B cell (primary cell): ENCODE measurements around the gene UNC5C. TPM values are rescaled to one million over a fixed set of nuclear protein-coding genes. Genes with fewer than 3 reads are reported as not detected.

ENCODE experiments used
- ATAC-seq: fragments of 200-7000 bp; cut with Tn5 transposase; one replicate; pipeline ENCODE4 v1.10.0; 2021; ENCODE audit warnings: low read depth, mild to moderate bottlenecking, moderate number of reproducible peaks, moderate library complexity
- CTCF ChIA-PET: fragments of 350-600 bp; sonication (Branson Sonifier 250); formaldehyde crosslinking; loops from one replicate; lab custom pipeline; 2021; ENCODE audit warnings: antibody characterized with exemption, inconsistent platforms; lab: Charles Lee
- POLR2A ChIA-PET: fragments of 350-600 bp; sonication (Branson Sonifier 250); formaldehyde crosslinking; loops from one replicate; lab custom pipeline; 2021; ENCODE audit warnings: antibody characterized with exemption; lab: Charles Lee
- DNase-seq: peaks from one replicate; pipeline ENCODE4 v3.0.0; 2013
- H2AFZ ChIP-seq: 2 replicates; pipeline ENCODE4 v1.6.1; 2012; ENCODE audit warnings: mild to moderate bottlenecking, low read depth, low read length; ENCODE audit not compliant: insufficient read depth, poor library complexity, severe bottlenecking
- H3K27ac ChIP-seq, 2 donors: 1 replicate in 1 of 2; 2 replicates in 1 of 2; pipeline ENCODE4 v1.5.1; 2012 to 2013; ENCODE audit warnings: low read length in 2 of 2, mild to moderate bottlenecking in 2 of 2, moderate library complexity in 1 of 2
- H3K27me3 ChIP-seq, 4 experiments: fragments of 200-600 bp in 1 of 4; sonication (generic) in 1 of 4; replicated peaks in 1 of 4; 1 replicate in 2 of 4; 2 replicates in 2 of 4; pipeline versions ENCODE4 v1.6.1 to v1.7.0; 2013 to 2016; ENCODE audit warnings: low read length in 3 of 4, mild to moderate bottlenecking in 2 of 4, mixed read lengths in 1 of 4, moderate library complexity in 1 of 4; ENCODE audit not compliant: insufficient read depth in 4 of 4, control insufficient read depth in 3 of 4; ENCODE audit errors: control extremely low read depth in 1 of 4
- H3K36me3 ChIP-seq, 2 experiments: replicated peaks in 1 of 2; 1 replicate in 1 of 2; 2 replicates in 1 of 2; pipeline versions ENCODE4 v1.6.1 to v1.7.1; 2013; ENCODE audit warnings: low read length in 1 of 2; ENCODE audit not compliant: insufficient read depth in 2 of 2, control insufficient read depth in 1 of 2; ENCODE audit errors: control extremely low read depth in 1 of 2, extremely low read depth in 1 of 2
- H3K4me1 ChIP-seq, 2 donors: fragments of 200-600 bp in 1 of 2; sonication (generic) in 1 of 2; 1 replicate in 1 of 2; 2 replicates in 1 of 2; pipeline versions ENCODE4 v1.5.1 to v1.6.1; 2013 to 2017; ENCODE audit warnings: low read length in 2 of 2; ENCODE audit not compliant: control insufficient read depth in 2 of 2, insufficient read depth in 2 of 2
- H3K4me2 ChIP-seq: replicated peaks from 2 replicates; pipeline ENCODE3; 2012; ENCODE audit warnings: mild to moderate bottlenecking, low read depth, low read length; ENCODE audit not compliant: poor library complexity, severe bottlenecking
- H3K4me3 ChIP-seq, 5 experiments: fragments of 200-600 bp in 1 of 5; sonication (generic) in 1 of 5; 1 replicate in 3 of 5; 2 replicates in 2 of 5; pipeline versions ENCODE4 v1.5.1 to v1.7.0; 2011 to 2016; ENCODE audit warnings: low read length in 4 of 5, mild to moderate bottlenecking in 4 of 5, low read depth in 2 of 5, control low read depth in 1 of 5, moderate library complexity in 1 of 5; ENCODE audit not compliant: insufficient read depth in 1 of 5; ENCODE audit errors: control extremely low read depth in 1 of 5, extremely low read depth in 1 of 5
- H3K79me2 ChIP-seq: fragments of 200-600 bp; sonication (generic); one replicate; pipeline ENCODE4 v1.6.0; 2016; ENCODE audit warnings: low read length; ENCODE audit not compliant: control insufficient read depth, insufficient read depth
- H3K9ac ChIP-seq: fragments of 200-600 bp; sonication (generic); 2 replicates; pipeline ENCODE4 v1.6.1; 2017; ENCODE audit warnings: mild to moderate bottlenecking, low read length, moderate library complexity
- H3K9me3 ChIP-seq, 3 donors: one replicate each; pipeline versions ENCODE4 v1.6.1 to v1.7.1; 2013; ENCODE audit warnings: low read length in 2 of 3; ENCODE audit not compliant: control insufficient read depth in 2 of 3, insufficient read depth in 1 of 3; ENCODE audit errors: control extremely low read depth in 1 of 3
- H4K20me1 ChIP-seq: 2 replicates; pipeline ENCODE4 v1.6.0; 2012; ENCODE audit warnings: mild to moderate bottlenecking, low read length; ENCODE audit not compliant: insufficient read depth, control insufficient read depth, poor library complexity, severe bottlenecking
- H3K27ac Mint-ChIP-seq: one replicate; pipeline ENCODE4 v1.8.0; 2021; ENCODE audit warnings: mixed read lengths
- H3K27me3 Mint-ChIP-seq: one replicate; pipeline ENCODE4 v1.8.0; 2021; ENCODE audit warnings: mixed read lengths
- H3K4me1 Mint-ChIP-seq: one replicate; pipeline ENCODE4 v1.8.0; 2021; ENCODE audit warnings: mixed read lengths
- H3K4me3 Mint-ChIP-seq: one replicate; pipeline ENCODE4 v1.8.0; 2021; ENCODE audit warnings: mixed read lengths
- H3K9me3 Mint-ChIP-seq: one replicate; pipeline ENCODE4 v1.8.0; 2022; ENCODE audit warnings: mixed read lengths; ENCODE audit not compliant: insufficient read depth
- EZH2 ChIP-seq: IDR thresholded peaks from 2 replicates; pipeline ENCODE4 v1.6.1; 2012; ENCODE audit warnings: borderline replicate concordance, low read depth, mild to moderate bottlenecking, moderate library complexity, low read length; ENCODE audit not compliant: insufficient read depth, poor library complexity, severe bottlenecking
- WGBS: methylation state at CpG from one replicate; pipeline ENCODE4 v1.1.5; 2013; ENCODE audit warnings: missing lambda C conversion rate; ENCODE audit not compliant: insufficient coverage; 5-methylcytosine and 5-hydroxymethylcytosine counted together
- intact Hi-C: fragments of 100-400 bp; cut with micrococcal nuclease; formaldehyde crosslinking; loops from one replicate; pipeline ENCODE4 v1.10.0; 2022
- polyA plus RNA-seq: library from polyadenylated mRNA; depleted of rRNA; stranded (reverse); fragments of >200 nt; gene quantifications from 2 replicates; pipeline ENCODE4 v1.2.3, GENCODE V29; 2012
- total RNA-seq, 2 donors: library from RNA; stranded (reverse); fragments of 120-200 nt in 1 of 2; gene quantifications; 1 replicate in 1 of 2; 2 replicates in 1 of 2; pipeline versions ENCODE4 v1.2.3 to v1.2.4, GENCODE V29; 2013 to 2022
- TF ChIP-seq, protein P1 (sequence below): fragments of 200-600 bp; IDR thresholded peaks from one replicate; pipeline ENCODE4 v1.8.0; 2022; ENCODE audit warnings: antibody characterized with exemption, mild to moderate bottlenecking

UNC5C gene
- total and polyA plus RNA-seq, 2 donors (not counting 1 experiment from before 2014, with no cell fraction given), result not detected

DNA sequence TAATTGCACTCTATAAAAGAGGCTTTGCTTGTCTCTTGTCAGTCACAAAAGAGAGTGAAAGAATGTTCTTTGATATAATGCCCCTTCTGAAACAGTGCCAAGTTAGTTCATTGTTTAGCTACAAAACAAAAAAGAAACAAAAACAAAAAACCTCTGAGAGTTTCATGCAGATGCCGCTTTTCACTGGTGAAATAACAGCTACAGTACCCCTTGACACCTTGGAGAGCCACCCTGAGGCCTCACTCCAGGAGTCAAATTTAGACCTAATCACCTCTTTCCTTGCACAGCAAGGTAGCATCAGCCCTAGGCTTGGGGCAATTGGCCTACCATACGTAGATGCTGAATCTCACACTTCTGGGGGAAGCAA, 185.2 kb downstream of the UNC5C start:
- Histone ChIP-seq H4K20me1 (no peaks in the 10 kb centered on the region), H3K27ac (no peak overlapping the region), H3K9ac (no peak overlapping the region), H3K9me3 (no peaks in the 10 kb centered on the region), H3K4me1 (no peaks in the 10 kb centered on the region), H2AFZ (no peak overlapping the region), H3K79me2 (no peaks in the 10 kb centered on the region), H3K4me3 (no peak overlapping the region), H3K36me3 (no peaks in the 10 kb centered on the region), H3K27me3 (no peaks in the 10 kb centered on the region), H3K4me2 (no peak overlapping the region)
- no peak overlapping the region for H3K4me3 Mint-ChIP-seq
- H3K9me3 Mint-ChIP-seq, result no peaks in the 10 kb centered on the region
- ATAC-seq, result no peak
- H3K27ac Mint-ChIP-seq, result no peak overlapping the region
- ChIA-PET POLR2A (no interaction called here), CTCF (no interaction called here)
- no peaks in the 10 kb centered on the region for H3K4me1 Mint-ChIP-seq
- TF ChIP-seq, protein P1, sequence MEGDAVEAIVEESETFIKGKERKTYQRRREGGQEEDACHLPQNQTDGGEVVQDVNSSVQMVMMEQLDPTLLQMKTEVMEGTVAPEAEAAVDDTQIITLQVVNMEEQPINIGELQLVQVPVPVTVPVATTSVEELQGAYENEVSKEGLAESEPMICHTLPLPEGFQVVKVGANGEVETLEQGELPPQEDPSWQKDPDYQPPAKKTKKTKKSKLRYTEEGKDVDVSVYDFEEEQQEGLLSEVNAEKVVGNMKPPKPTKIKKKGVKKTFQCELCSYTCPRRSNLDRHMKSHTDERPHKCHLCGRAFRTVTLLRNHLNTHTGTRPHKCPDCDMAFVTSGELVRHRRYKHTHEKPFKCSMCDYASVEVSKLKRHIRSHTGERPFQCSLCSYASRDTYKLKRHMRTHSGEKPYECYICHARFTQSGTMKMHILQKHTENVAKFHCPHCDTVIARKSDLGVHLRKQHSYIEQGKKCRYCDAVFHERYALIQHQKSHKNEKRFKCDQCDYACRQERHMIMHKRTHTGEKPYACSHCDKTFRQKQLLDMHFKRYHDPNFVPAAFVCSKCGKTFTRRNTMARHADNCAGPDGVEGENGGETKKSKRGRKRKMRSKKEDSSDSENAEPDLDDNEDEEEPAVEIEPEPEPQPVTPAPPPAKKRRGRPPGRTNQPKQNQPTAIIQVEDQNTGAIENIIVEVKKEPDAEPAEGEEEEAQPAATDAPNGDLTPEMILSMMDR, result no peak
- WGBS, result 100% methylated on average over 1 of the region's 2 CpGs
- no peaks in the 10 kb centered on the region for H3K27me3 Mint-ChIP-seq
- DNase-seq, result no peak
- intact Hi-C loops, result no loop called here

DNA sequence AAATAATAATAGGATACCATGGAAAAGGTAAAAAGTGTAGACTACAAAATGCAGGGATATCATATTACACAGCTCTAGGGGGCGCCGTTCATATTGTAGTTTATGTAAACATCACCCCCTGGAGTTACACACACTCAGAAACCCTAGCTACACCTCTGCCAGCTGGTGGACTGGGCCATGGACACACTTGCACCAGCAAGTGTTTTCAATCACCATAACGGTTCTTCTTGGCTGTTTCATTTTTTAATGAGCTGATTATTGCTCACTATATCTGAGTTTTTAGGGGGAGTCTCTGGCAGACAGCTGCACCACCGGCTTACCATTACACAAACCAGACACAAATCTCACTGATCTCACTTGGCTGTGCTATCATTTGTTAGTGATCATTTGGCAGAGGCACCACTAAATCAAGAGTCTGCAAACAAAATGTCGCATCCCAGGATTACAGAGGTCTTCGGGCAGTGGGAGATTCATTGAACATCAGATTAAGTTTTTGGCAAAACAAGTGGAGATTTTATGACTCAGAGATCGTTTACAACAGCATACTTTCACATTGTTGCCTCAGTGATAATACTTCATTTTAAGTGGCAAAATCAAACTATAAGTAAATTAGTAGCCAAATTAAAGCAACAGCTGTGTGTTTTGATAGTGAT, 185.7 kb downstream of the UNC5C start:
- Mint-ChIP-seq H3K27me3 (no peaks in the 10 kb centered on the region), H3K4me3 (no peak overlapping the region), H3K4me1 (no peaks in the 10 kb centered on the region), H3K9me3 (no peaks in the 10 kb centered on the region), H3K27ac (no peak overlapping the region)
- Histone ChIP-seq H3K9me3 (no peaks in the 10 kb centered on the region), H3K4me3 (no peak overlapping the region), H3K79me2 (no peaks in the 10 kb centered on the region), H3K4me2 (no peak overlapping the region), H3K27ac (no peak overlapping the region), H3K9ac (no peak overlapping the region), H3K4me1 (no peaks in the 10 kb centered on the region), H4K20me1 (no peaks in the 10 kb centered on the region), H2AFZ (no peak overlapping the region), H3K36me3 (no peaks in the 10 kb centered on the region), H3K27me3 (no peaks in the 10 kb centered on the region)
- no CpG with 5 or more reads among the region's 7 CpGs for WGBS
- ChIA-PET CTCF (no interaction called here), POLR2A (no interaction called here)
- intact Hi-C loops, result no loop called here
- no peak for TF ChIP-seq EZH2
- TF ChIP-seq, protein P1, result no peak
- DNase-seq (no peak), ATAC-seq (no peak)
